ENCODE data around the gene GLTPD2.

DNA sequence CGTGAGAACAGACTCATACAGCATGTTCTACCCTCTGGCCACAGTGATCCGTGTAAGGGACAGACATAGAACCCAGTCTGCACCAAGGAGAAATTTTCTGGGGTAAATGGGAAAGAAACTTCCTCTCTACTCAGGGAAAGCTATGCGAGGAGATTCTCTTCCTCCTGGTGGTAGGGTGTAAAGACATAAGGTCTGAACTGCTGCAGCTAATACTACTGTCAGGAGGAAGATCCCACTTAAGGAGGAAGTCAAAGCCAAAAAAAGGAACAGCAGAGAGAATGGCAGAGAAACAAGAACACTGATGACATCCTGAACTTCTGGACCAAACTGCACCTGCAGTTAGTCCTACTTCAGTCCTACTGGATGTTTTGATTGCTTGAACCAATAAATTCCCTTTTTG lies 24.2 kb upstream of the GLTPD2 start:
- TF ChIP-seq GATA2 (IDR thresholded peaks at IDR 0.05; ENCODE audit: insufficient read depth, insufficient read length, low read depth, low read length) = no peak
- no peak for TF ChIP-seq CTCF (IDR thresholded peaks at IDR 0.05; ENCODE audit: extremely low read depth in 1 of 2, insufficient read depth in 1 of 2, low read depth in 1 of 2, low read length in 2 of 2)

Measured in endothelial cell of umbilical vein (primary cell).